MCF 10A (cell line): ENCODE measurements around the gene TIMP3. TPM values are rescaled to one million over a fixed set of nuclear protein-coding genes. Genes with fewer than 3 reads are reported as not detected.

Experiments used
- BruUV-seq: library from RNA; stranded (reverse); fragments of 400-500 nt; replicated peaks from 2 replicates; lab custom pipeline; 2021; lab: Mats Ljungman, UMichigan
- CTCF ChIA-PET: fragments of 300-600 bp; sonication (Branson Sonifier 250); formaldehyde crosslinking; extraction: SDS; loops from one replicate; lab custom pipeline; 2021; ENCODE audit warnings: antibody characterized with exemption, inconsistent platforms; lab: Yijun Ruan, JAX
- POLR2A ChIA-PET: fragments of 300-600, 350-650 bp; sonication (Branson Sonifier 250); formaldehyde crosslinking; extraction: SDS; loops from one replicate; lab custom pipeline; 2020; ENCODE audit warnings: antibody characterized with exemption, inconsistent platforms; lab: Yijun Ruan, JAX
- DNase-seq: peaks from one replicate; pipeline ENCODE4 v3.0.0-alpha.2; 2018; ENCODE audit not compliant: unreplicated experiment
- H3K27ac Mint-ChIP-seq: one replicate; pipeline ENCODE4 v1.8.0; 2022; ENCODE audit warnings: mild to moderate bottlenecking, low read depth, mixed read lengths; ENCODE audit not compliant: unreplicated experiment
- H3K27me3 Mint-ChIP-seq: one replicate; pipeline ENCODE4 v1.8.0; 2022; ENCODE audit warnings: mixed read lengths; ENCODE audit not compliant: insufficient read depth, unreplicated experiment
- H3K36me3 Mint-ChIP-seq: one replicate; pipeline ENCODE4 v1.8.0; 2022; ENCODE audit warnings: mild to moderate bottlenecking, moderate library complexity, mixed read lengths; ENCODE audit not compliant: insufficient read depth, unreplicated experiment
- H3K4me1 Mint-ChIP-seq: one replicate; pipeline ENCODE4 v1.8.0; 2022; ENCODE audit warnings: mixed read lengths; ENCODE audit not compliant: insufficient read depth, unreplicated experiment
- H3K4me3 Mint-ChIP-seq: one replicate; pipeline ENCODE4 v1.8.0; 2022; ENCODE audit warnings: mild to moderate bottlenecking, moderate library complexity, mixed read lengths; ENCODE audit not compliant: unreplicated experiment
- H3K9me3 Mint-ChIP-seq: one replicate; pipeline ENCODE4 v1.8.0; 2022; ENCODE audit warnings: mixed read lengths; ENCODE audit not compliant: unreplicated experiment
- CTCF ChIP-seq: fragments of 200-600 bp; IDR thresholded peaks from one replicate; pipeline ENCODE4 v1.8.0; 2022; ENCODE audit warnings: antibody characterized with exemption, mild to moderate bottlenecking; ENCODE audit not compliant: unreplicated experiment
- intact Hi-C: fragments of 100-400 bp; cut with micrococcal nuclease; formaldehyde crosslinking; loops from 2 replicates; pipeline ENCODE4 v1.14.1; 2022
- total RNA-seq: library from RNA; stranded (reverse); gene quantifications from 2 replicates; pipeline ENCODE4 v1.2.3, GENCODE V29; 2022

The TIMP3 gene
- total RNA-seq, 1 experiment from 2014 or later: 50.6 TPM

- intact Hi-C loops: no loop called here
These were observed 38.5 kb downstream of the TIMP3 start for GRCh38 chr22:32839831-32840584.

GRCh38 chr22:32841175-32841574 lies 39.7 kb downstream of the TIMP3 start:
- H3K9me3 Mint-ChIP-seq: no peaks in the 10 kb centered on the region
- DNase-seq: no peak
- intact Hi-C loops: no loop called here
- H3K36me3 Mint-ChIP-seq: peaks cover 26% of the 10 kb centered on the region
- no TSS peak for BruUV-seq
- POLR2A ChIA-PET: interaction anchor here (0.6 kb wide), 1 partner anchor 80 kb away, joined by 3 read pairs; no protein-coding TSS in a partner anchor
- H3K4me1 Mint-ChIP-seq: peaks cover 7% of the 10 kb centered on the region
- CTCF ChIA-PET: interaction anchor here (0.8 to 1.7 kb wide), 3 partner anchors 8 to 208 kb away, joined by 3 read pairs; no protein-coding TSS in a partner anchor
- no peaks in the 10 kb centered on the region for H3K27me3 Mint-ChIP-seq
- H3K27ac Mint-ChIP-seq: no peak overlapping the region
- no peak overlapping the region for H3K4me3 Mint-ChIP-seq
- no peak for TF ChIP-seq CTCF

More at GRCh38 chr22:32839831-32840584, 38.5 kb downstream of the TIMP3 start:
- Mint-ChIP-seq H3K9me3 (no peaks in the 10 kb centered on the region), H3K27ac (no peak overlapping the region), H3K4me1 (peaks cover 7% of the 10 kb centered on the region), H3K36me3 (peaks cover 22% of the 10 kb centered on the region), H3K27me3 (no peaks in the 10 kb centered on the region), H3K4me3 (no peak overlapping the region)
- CTCF ChIA-PET: interaction anchor here (0.6 to 0.8 kb wide), 3 partner anchors 63 to 310 kb away, joined by 3 read pairs; no protein-coding TSS in a partner anchor
- POLR2A ChIA-PET: no interaction called here
- BruUV-seq: no TSS peak
- DNase-seq: no peak
- TF ChIP-seq CTCF: no peak

GRCh38 chr22:32842486-32842885 lies 41.0 kb downstream of the TIMP3 start:
- Mint-ChIP-seq H3K9me3 (no peaks in the 10 kb centered on the region), H3K4me3 (no peak overlapping the region), H3K27ac (no peak overlapping the region), H3K36me3 (peaks cover 26% of the 10 kb centered on the region), H3K4me1 (peaks cover 16% of the 10 kb centered on the region), H3K27me3 (no peaks in the 10 kb centered on the region)
- POLR2A ChIA-PET: interaction anchor here (0.6 kb wide), 1 partner anchor 11 kb away, joined by 3 read pairs; no protein-coding TSS in a partner anchor
- CTCF ChIA-PET: interaction anchor here (0.6 kb wide), 1 partner anchor 1101 kb away, joined by 4 read pairs; no protein-coding TSS in a partner anchor
- no peak for DNase-seq
- no peak for TF ChIP-seq CTCF
- BruUV-seq: no TSS peak
- intact Hi-C loops: no loop called here

GRCh38 chr22:32843300-32843699 lies 41.8 kb downstream of the TIMP3 start:
- CTCF ChIA-PET: interaction anchor here (0.6 kb wide), 1 partner anchor 1102 kb away, joined by 4 read pairs; no protein-coding TSS in a partner anchor
- H3K4me3 Mint-ChIP-seq: no peak overlapping the region
- H3K27ac Mint-ChIP-seq: peak overlapping the region; percentile 16
- intact Hi-C loops: no loop called here
- DNase-seq: no peak
- no peaks in the 10 kb centered on the region for H3K9me3 Mint-ChIP-seq
- TF ChIP-seq CTCF: no peak
- peaks cover 26% of the 10 kb centered on the region for H3K36me3 Mint-ChIP-seq
- BruUV-seq: no TSS peak
- no peaks in the 10 kb centered on the region for H3K27me3 Mint-ChIP-seq
- POLR2A ChIA-PET: no interaction called here
- peaks cover 15% of the 10 kb centered on the region for H3K4me1 Mint-ChIP-seq
